Activated T-cell treated with anti-CD3 and anti-CD28 coated beads for 48 hours (primary cell): ENCODE data around the gene IL21R.
"Not testable (repeated sequence)": the region's sequence is repeated elsewhere in the genome, so short reads cannot be mapped to it uniquely, and the experiment has no call there.

Experiments used
- DNase-seq: peaks from one replicate; pipeline ENCODE4 v3.0.0-alpha.2; 2020; ENCODE audit warnings: low read depth

The IL21R gene

DNA sequence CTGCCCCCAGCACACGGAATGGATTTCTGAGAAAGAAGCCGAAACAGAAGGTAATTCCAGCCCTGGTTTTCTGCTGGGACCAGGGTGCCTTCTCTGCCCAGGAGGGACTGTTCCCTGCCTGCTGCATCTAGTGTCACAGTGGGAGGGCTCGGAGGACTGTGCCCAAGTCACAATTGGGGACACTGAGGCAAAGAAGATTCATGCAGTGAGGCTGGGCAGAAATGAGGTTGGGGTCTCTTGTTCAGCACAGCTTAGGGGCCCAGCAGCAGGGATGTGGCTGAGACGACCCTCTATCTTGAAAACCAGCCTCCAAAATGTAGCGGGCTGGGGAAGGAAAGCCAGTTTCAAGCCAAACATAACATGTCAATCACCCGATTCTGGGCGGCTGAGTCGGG is 592 bp downstream of the IL21R start:
- no peak for DNase-seq

DNA sequence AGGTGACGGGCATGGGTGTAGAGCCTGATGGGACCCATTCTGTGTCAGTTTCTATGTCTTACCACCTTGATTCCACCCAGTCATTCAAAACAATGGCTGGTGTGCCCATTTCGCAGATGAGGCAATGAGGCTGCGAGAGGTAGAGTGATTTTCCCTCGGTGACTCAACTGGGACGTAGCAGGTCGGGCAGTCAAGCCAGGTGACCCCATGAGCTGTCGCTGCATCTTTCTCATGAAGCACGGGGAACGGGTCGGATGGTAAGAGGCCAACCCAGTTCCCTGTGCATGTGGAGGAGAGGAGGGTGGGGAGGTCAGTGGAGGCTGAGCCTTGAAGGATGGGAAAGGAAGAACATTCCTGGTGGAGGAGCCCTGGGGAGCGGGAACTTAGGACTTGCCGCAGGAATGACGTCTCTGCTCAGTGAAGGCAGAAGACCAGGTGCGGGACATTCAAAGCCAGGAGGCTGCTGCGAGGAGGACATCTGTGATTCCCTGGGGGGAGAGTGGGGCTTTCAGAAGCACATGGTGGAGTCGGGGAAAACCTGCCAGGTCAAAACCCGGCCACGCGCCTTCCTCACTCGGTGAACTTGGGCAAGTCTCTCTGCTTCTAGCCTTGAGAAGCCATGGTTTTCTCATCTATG is 1.1 kb downstream of the IL21R start:
- DNase-seq = no peak

DNA sequence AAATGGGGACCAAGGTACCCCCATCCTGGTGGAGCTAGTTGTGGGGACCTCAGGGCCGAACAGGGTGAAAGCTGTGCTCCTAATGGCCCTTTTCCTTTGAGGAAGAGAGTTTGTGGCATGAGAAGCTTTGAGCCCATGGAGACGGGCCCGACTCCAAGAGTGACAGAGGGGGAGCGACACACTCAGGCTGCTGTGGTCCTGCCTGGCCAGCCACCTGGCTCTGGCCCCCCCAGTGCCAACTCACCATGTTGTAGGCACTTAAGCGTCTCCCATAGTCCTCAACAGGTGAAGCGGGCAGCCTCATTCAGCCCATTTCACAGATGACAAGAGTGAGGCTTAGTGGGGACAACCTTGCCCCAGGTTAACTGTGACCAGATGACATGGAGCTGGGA is 1.6 kb downstream of the IL21R start:
- DNase-seq = no peak

DNA sequence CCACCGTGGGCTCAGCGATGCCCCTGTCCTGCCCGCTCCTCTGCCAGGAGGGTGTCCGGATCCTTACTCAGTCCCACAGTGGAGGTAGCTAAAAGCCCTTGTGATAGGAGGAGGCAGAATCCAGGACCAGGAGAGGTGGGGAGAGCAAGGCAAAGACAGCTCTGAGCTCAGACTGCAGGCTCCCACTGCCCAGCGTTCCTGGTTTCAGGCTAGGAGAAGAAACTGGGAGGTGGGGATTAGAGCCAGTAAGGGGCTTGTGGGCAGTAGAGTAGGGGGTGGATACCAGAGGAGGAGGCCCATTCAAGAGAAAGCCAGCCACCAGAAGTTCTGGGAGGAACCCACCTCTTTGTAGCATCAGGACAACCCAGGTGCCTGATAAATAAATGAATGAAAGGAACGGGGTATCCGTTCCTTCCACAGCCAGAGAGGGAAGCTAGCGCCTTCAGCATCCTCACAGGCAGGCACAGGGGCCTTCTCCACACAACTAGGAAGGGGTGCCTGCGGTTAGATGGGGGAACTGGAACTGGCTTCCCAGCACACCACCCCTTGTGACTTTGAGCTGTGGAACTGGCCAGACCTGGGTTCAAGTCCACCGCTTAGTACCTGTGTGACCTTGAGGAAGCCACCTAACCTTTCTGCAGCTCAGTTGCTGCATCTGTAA is 2.3 kb downstream of the IL21R start:
- DNase-seq = no peak

DNA sequence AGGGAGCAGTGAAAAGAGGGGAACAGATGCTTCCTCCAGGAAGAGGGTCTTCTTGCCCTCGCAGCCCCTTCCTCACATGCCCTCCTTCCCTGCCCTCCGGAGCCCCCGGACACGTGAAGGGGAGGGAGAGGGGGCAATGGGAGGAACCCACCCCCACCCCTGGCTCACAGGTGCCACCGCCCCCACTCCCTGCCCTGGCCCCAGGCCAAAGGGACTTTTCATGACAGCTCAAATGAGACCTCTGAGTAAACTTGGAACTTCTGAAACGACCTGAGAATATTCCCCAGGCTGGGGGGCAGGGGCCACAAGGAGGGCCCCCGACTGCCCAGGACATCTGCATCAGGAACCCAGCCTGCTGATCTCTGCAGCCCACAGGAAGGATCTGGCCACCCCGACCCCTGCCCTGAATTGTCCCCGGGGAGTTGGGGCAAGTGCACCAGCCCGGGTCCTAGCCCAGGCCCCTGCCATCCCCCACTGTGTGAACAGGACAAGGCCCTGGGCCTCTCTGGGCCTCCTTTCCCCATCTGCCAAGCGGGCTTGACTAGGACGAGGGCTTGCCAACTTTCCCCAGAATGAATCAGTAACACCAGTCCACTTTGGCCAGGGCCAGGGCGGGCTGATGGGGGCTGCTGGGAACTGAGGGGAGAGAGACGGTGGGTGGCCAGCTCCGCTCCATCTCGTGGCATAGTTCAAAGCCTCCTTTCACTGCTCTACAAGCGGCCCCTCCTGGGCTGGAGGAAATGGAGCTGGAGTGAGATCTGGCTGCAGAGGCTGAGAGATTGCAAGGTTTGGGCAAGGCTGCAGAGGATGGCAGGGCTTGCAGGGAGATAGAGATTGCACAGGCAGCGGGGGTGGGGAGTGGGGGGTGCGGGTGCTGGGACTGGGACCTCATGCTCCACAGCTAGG is 3.8 kb downstream of the IL21R start:
- DNase-seq = peak; percentile 78

DNA sequence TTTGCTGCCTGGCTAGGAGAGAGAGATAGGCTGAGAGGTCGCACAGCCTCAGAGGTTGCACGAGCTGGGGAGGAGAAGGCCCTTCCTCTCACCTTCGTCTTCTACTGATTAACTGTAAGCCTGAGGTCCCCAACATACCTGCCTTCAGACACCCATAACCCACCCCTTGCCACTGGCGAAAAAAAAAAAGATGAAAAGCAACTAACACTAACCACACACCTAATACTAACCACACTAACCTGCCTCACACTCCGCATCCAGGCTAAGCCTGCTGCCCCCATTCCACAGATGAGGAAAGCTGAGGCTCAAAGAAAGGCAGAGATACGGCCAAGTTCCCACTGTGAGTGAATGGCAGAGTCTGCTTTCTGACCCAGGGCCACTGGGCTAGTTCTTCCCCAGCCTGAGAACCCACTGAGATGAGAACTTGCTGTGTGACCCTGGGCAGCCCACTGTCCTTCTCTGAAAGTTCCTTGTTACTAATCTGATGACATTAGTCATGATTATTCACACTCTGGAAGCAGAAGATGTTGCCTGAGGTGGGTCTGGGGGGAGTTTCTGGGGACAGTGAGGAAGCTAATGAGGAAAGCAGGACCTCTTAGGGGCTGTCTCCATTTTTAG is 4.6 kb downstream of the IL21R start:
- no peak for DNase-seq

DNA sequence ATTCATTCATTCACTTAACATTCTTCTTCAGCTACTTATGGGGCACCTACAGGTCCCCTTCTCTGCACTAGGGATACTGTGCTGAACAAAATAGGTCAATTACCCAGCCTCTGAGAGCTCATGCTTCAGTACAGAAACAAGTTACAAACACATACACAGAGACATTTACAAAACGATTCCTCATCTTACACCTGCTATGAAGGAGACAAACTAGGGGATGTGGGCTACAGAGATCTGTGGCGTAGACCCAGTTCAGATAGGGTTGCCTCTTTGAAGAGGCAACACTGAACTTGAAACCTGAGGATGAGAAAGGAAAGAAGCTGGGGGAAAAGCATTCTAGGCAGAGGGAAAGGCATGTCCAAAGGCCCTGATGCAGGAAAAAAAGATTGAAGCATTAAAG is 5.2 kb downstream of the IL21R start:
- DNase-seq = no peak

DNA sequence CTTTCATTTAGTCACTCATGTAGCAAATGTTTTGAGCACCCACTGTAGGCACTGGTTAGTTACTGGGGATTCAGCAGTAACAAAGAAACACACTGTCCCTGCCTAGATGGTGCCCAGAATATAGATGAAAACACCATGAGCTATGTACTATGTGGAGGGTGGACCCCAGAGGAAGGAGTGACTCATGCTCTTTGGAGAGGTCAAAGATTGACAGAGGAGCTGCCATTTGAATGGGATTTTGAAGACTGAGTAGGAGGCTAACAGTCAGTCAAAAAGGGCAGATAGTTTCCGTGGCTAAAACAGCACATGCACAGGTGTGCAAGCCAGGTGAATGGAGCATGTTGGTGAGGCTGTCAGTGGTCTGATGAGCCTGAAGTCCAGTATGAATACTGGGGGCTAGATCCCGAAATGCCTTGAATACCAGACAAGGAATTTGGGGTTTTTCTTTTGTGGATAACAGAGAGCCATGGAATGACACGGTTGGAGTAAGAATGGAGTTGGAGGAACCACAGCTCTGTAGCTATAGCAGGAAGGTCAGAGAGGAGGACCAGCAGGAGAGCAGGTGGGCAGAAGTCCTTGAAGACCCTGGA is 6.1 kb downstream of the IL21R start:
- no peak for DNase-seq

DNA sequence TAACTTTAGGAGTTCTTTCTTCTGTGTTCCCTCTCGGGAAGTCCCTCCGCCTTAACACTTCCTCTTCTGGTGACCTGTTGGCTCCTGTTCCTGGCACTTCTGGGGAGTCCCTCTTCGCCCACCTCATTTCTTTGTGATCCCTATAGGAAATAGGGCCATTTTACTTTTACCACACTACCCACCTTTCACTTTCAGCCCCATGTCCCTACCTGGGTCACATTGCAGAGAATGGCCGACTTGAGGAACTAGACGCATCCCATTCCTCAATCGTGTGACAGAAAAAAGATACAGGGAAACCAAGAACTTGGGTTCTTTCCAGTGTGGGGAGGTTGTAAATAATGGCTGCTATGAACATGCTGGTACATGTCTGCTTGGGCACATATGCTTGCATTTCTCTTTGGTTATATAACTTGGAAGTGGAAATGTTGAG is 6.6 kb downstream of the IL21R start:
- DNase-seq = no peak

DNA sequence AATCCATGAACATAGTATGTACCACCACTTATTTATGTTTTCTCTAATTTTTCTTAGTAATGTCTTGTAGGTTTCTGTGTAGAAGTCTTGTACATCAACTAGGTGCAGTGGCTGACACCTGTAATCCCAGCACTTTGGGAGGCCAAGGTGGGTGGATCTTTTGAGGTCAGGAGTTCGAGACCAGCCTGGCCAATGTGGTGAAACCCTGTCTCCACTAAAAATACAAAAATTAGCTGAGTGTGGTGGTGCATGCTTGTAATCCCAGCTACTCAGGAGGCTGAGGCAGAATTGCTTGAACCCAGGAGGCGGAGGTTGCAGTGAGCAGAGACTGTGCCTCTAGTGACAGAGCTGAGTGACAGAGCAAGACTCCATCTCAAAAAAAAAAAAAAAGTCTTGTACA is 8.0 kb downstream of the IL21R start:
- not testable (repeated sequence) for DNase-seq

DNA sequence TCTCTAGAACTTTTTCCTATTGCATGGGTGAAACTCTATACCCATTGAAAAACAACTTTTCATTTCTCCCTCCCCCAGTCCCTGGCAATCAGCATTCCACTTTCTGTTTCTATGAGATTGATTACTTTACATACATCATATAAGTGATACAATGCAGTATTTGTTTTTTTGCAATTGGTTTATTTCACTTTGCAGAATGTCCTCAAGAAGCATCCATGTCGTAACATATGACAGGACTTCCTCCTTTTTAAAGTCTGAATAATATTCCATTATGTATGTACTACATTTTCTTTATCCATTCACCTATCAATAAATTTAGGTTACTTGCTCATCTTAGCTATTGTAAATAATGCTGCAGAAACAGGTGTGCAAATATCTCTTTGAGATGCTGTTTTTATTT is 8.8 kb downstream of the IL21R start:
- DNase-seq = no peak

DNA sequence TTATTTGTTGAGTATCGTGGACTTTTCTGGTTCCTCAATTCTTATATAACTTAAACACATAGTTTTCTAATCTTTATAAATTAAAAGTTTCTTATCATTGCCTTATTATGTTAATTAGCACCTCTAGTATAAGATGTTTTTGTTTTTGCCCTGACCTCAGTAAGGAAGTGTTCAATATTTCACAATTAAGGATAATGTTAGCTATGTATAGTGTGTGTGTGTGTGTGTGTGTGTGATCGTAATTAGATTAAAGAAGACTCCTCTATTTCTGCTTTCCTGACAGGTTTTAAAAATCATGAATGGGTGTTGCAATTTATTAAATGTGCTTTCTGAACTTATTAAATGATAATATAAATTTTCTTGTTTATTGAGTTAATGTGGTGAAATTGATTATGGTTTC is 12.0 kb downstream of the IL21R start:
- DNase-seq = no peak

DNA sequence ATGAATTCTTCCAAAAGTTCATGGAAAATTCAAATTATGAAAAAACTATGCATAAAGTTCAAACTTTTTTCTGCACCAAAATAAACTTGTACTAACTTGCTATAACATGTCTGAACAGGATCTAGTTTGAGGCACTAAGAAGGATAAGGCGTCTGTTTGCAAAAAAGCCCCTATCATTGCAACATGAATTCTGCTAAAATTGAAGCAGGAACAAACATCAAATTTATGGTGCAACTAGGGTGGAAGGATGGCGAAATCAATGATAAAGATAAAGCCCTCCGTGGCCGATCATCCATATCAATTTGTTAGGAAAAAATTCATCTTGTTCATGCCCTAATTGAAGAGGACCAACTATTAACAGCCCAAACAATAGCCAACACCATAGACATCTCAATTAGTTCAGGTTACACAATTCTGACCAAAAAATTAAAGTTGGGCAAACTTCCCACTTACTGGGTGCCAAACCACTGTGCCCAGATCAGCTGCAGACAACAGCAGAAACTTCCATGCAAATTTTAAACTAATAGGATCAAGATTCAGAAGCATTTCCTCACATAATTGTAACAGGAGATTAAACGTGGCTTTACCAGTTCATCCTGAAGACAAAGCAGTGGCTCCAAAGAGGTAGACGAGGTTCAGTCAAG is 12.9 kb downstream of the IL21R start:
- no peak for DNase-seq

DNA sequence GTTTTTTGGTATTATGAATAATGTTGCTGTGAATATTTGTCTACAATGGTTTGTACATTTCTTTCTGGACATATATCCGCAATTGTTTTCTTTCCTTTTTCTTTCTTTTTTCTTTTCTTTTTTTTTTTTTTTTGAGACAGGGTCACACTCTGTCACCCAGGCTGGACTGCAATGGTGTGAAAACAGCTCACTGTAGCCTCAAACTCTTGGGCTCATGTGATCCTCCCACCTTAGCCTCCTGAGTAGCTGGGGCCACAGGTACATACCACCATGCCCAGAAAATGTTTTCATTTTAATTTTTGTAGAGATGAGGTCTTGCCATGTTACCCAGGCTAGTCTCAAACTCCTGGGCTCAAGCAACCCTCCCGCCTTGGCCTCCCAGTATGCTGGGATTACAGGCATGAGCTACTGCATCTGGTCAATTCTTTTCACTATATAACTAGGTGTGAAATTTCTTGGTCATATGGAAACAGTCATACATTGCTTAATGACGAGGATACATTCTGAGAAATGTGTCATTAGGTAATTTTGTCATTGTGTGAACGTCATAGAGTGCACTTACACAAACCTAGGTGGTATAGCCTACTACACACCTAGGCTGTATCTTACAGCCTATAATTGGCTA is 15.2 kb downstream of the IL21R start:
- no peak for DNase-seq

DNA sequence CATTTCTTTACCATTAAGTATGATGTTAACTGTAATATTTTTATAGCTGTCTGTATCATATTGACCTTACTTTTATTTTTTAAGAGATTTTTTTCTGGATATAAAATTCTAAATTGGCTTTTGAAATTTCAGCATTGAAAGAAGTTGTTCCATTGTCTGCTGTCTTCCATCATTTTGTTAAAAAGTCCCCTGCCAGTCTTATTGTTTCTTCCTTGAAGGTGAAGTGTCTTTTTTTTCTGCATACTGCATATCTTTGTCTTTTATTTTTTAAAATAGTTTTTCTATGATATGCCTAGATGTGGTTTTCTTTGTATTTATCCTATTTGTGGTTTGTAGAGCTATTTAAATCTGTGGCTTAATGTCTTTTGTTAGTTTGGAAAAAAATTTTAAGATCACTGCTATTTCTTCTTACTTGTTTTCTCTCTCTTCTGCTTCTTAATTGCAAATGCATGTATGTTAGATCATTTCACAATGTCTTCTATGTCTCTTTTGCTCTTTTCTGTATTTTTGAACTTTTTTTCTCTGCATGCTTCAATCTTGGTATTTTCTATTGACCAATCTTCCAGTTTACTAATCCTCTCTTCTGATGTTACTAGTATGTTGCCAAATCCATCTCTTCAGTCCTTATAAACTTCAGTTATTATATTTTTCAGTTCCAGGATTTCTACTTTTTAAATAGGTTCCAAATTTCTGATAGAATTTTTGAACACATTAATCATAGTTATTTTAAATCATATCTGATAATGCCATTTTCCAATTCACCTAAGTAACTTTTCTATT is 20.2 kb downstream of the IL21R start:
- DNase-seq = no peak

DNA sequence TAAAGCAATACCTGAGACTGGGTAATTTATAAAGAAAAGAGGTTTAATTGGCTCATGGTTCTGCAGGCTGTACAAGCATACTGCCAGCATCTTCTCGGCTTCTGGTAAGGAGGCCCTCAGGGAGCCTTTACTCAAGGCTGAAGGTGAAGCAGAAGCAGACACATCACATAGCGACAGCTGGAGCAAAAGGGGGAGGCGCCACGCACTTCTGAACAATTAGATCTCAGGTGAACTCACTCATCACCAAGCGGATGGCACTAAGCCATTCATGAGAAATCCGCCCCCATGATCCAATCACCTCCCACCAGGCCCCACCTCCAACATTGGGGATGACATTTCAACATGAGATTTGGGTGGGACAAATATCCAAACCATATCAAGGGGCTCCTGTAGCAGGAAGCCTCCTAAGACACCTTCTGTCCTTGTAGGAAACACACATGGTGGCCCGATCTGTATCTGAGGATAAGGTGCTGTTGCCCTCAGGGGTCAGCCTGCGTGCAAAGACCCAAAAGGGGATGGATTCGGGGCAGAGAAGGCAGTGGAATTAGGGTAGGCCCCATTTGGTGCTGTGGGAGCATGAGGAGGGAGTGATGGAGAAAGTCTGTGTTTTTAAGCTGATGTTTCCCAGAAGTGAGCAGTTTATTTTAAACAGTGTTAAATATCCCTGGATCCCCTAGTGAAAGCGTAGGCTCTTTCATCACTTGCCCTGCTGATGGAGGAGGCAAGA is 23.0 kb downstream of the IL21R start:
- DNase-seq = no peak

DNA sequence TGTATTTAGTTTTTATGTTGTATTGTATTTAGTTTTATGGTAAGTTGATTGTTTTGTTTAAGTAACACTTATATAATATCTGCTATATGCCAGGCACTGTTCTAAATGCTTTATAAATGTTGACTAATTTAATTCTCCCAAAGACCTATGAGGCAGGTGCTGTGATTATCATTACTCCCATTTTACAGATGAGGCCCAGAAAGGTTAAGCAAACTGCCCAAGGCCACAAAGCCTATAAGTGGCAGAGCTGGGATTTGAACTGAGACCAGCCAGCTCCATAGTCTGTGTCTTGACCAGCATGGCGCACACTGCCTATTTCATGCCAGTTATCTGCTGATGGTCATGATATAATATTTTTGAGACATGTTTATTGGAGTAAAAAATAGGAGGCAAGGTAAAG is 24.0 kb downstream of the IL21R start:
- DNase-seq = no peak

DNA sequence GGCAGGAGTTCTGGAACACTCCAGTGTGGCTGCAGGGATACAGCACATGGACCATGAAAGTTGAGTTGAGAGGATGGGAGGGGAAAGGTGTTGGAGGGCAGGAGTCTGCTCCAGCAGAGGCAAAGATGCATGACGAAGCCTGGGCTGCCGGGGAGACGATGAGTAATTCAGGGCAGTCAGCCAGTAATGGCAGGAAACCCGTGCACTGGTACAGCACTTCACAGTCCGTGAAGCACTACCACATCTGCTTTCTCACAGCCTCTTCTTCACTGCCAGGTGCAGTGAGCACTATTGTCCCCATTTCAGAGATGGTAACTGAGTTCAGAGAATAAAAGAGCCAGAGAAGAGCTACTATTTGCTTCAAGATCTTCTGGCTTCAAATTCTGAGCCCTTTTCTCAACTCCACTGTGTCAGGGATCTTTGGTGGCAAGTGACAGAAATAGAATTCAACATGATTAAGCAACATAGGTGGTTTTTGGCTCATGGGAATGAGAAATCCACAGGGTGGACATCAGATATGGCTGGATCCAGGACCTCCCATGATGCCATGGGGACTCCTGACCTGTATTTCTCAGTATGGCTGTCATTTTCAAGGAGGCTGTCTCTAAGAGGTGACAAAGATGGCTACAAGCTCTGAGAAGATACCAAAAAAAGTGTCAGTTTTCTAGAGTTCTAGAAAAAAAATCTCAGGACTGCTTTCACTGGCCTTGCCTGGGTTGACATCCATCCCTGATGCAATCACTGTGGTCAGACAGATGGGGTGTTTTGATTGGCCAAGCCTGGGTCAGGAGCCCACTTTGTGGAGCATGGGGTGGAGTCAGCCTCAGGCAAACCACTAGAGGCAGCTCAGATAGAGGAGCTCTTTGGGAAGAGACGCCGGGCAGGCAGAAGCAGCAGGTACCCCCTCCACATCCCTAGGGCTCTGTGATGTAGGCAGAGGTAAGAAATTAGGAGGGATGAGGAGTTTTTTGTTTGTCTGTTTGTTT is 24.7 kb downstream of the IL21R start:
- peak; percentile 71 for DNase-seq

DNA sequence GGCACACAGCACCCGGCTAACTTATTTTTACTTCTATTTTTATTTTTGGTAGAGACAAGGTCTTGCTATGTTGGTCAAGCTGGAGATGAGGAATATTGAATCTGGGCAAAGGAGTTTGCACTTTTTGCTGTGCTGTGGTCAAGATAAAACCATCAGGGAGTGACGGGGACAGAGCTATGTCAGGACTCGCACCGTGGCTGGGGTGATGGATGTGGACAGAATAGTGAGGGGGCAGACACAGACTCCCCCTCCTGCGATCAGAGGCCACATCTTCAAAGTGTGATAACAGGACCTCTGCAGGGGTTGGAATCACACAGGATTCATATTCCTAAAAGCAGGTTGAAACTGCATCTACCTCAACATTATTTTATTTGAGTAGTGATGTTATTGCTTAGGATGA is 25.6 kb downstream of the IL21R start:
- no peak for DNase-seq
